GM18508 (cell line): Measurements from ENCODE around the gene SSR4.

Source experiments
- ATAC-seq: cut with Tn5 transposase; IDR thresholded peaks from one replicate; pipeline ENCODE4 v1.9.1; 2021; ENCODE audit warnings: moderate number of reproducible peaks; ENCODE audit not compliant: insufficient read depth, unreplicated experiment

The SSR4 gene

DNA sequence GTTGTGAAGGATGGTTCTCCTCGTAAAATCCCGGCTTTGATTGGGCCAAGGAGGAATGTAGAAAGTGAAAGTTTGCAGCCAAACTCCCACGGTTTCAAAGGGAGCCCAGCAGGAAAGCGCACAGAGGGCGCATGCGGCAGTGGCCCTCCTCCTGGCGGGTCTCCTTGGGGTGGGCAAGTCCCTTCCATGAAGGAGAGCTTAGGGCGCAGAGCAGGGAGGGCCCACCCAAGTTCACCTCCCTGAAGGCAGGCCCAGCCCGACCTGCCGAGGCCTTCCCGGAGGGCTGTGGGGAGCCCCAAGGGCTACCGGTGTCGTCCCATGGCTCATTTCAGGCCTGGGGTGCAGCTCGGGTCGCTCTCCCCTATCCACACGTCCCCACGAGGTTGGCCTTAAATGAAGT, 33.8 kb downstream of the SSR4 start:
- ATAC-seq, result no peak

GRCh38 chrX:153828723-153829548, 34.5 kb downstream of the SSR4 start:
- no peak for ATAC-seq

GRCh38 chrX:153829549-153829798, 35.0 kb downstream of the SSR4 start:
- ATAC-seq, result no peak

GRCh38 chrX:153829799-153830639, 35.6 kb downstream of the SSR4 start, which contains the start of gene PDZD4:
PDZD4 (minus strand) TSS chrX:153830544; CDS start chrX:153830298, 246 bp downstream.
- no peak for ATAC-seq

- ATAC-seq, result no peak
Measured at GRCh38 chrX:153830640-153831428, 36.4 kb downstream of the SSR4 start.

GRCh38 chrX:153831429-153832150, 37.1 kb downstream of the SSR4 start:
- no peak for ATAC-seq

DNA sequence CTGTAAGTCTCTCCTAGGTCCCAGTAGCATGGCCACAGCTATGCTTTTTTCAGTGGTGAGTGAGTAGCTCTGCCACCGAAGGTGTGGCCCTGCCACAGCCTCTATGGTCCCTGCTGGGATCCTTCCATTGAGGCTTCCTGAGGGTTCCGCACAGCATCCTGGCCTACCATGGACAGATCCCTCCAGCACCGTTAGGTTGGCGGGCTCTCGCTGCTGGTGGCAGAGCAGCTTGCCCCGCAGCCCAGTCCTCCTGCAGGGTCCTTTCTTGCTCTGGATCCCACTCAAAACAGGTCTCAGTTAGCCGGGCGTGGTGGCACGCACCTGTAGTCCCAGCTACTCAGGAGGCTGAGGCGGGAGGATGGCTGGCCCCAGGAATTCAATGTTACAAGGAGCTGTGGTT, 38.3 kb downstream of the SSR4 start:
- no peak for ATAC-seq

DNA sequence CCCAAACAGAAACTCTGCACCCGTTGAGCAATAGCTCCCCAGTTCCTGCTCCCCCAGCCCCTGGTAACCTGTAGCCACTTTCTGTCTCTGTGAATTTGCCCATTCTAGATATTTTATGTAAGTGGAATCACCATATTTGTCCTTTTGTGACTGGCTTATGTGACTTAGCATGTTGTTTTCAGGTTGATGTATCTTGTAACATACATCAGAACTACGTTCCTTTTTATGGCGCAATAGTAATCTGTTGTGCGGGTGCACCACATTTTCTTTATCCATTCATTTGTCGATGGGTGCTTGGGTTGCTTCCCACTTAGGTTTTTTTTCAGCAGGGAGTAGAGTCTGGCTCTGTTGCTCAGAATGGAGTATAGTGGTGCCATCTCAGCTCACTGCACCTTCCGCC, 42.5 kb downstream of the SSR4 start:
- ATAC-seq, result no peak

DNA sequence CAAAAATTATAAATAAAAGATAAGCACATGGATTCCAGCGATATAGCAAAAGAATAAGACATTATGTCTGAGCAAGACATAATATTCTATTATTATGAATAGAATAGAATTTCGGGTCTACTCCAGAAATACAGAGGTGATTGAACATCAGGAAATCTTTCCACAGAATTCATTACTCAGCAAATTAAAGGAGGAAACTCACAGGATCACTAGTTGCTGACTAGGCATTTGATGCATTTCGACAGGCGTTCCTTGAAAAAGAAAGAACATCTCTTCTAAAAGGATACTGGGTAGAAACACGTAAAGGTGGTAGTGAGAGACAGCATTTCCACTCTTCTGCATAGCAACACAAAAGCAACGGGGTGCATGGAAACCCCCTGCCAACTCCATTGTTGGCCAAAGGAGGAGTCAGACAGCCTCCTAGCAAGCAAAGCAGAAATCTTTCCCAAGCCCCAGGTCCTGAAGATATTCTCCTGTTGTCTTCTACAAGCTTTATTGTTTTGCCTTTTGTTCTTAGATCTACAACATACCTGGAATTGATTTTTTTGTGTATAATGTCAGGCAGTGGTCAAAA, 50.1 kb downstream of the SSR4 start:
- no peak for ATAC-seq

GRCh38 chrX:153845195-153845594, 50.7 kb downstream of the SSR4 start:
- no peak for ATAC-seq

- no peak for ATAC-seq
Measured at GRCh38 chrX:153845842-153846241, 51.4 kb downstream of the SSR4 start.
